GM12801 (cell line): Measurements from ENCODE around the gene SLC35E1.

Source experiments
- TF ChIP-seq, protein P1 (sequence below): IDR thresholded peaks from one replicate; pipeline ENCODE4 v1.5.1; 2011; ENCODE audit warnings: control low read depth; ENCODE audit not compliant: insufficient read length; ENCODE audit errors: extremely low read depth

SLC35E1 gene

DNA sequence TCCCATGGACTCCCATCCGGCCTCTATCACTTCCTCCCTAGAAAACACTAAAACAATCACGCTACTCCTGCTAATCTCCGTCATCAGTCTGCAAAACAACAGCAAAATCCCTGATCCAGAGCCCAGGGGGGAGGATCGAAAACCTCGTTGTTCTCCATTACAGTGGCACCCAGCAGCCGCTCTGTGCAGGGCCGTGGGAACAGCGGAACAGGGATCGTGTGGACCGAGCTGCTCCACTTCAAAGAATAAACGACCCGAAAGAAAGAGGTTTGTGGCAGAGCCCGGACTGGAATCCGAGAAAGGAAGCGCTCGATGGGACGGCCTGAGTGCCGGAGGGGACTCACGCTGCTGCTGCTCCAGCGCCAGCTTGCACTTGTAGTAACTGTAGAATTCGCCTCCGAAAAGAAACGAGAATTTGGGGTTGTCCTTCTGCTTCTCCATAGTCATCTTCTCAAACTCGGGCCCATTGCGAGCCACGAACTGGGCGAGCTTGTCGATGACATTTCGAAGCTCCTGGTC, 30.6 kb downstream of the SLC35E1 start:
- TF ChIP-seq, protein P1, sequence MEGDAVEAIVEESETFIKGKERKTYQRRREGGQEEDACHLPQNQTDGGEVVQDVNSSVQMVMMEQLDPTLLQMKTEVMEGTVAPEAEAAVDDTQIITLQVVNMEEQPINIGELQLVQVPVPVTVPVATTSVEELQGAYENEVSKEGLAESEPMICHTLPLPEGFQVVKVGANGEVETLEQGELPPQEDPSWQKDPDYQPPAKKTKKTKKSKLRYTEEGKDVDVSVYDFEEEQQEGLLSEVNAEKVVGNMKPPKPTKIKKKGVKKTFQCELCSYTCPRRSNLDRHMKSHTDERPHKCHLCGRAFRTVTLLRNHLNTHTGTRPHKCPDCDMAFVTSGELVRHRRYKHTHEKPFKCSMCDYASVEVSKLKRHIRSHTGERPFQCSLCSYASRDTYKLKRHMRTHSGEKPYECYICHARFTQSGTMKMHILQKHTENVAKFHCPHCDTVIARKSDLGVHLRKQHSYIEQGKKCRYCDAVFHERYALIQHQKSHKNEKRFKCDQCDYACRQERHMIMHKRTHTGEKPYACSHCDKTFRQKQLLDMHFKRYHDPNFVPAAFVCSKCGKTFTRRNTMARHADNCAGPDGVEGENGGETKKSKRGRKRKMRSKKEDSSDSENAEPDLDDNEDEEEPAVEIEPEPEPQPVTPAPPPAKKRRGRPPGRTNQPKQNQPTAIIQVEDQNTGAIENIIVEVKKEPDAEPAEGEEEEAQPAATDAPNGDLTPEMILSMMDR = no peak

GRCh38 chr19:16540948-16541347, 31.3 kb downstream of the SLC35E1 start:
- TF ChIP-seq, protein P1 = no peak

DNA sequence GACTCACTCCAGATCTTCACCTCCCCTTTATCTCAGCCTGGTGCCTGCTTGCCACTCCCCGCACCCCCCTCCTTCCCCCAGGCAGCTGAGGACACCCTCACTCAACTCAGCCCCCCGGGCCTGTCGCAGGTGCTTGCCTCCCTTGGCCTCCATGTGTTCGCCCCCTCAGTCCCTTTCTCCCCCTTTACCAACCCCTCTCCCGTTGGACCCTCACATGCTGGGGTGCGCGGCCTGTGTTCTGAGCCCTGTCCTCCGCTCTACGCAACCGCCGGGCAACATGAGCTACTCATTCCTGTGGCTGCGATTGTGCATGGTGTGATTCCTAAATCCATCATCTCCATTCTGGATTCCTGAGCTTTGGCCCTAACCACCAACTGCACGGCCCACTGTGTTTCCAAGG, 35.1 kb downstream of the SLC35E1 start:
- TF ChIP-seq, protein P1 = no peak

DNA sequence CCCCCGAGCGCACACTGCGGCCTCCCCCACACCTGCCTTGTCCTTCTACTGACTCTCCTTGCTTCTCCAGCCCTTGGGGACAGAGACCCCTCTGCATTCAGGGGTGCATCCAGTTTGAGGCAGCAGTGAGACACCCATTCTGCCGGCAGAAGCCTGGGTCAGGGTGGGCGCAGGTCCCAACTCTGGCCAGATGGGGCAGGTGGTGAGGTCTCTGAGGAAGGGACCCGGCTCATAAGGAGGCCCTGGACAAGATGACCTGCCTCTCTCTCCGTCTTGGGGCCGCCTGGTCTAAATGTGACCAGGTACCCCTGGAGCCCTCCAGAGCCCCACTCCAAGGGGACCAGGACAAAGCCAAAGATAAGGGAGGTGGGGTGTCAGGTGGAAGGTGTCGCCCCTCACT, 36.1 kb downstream of the SLC35E1 start:
- TF ChIP-seq, protein P1 = no peak

DNA sequence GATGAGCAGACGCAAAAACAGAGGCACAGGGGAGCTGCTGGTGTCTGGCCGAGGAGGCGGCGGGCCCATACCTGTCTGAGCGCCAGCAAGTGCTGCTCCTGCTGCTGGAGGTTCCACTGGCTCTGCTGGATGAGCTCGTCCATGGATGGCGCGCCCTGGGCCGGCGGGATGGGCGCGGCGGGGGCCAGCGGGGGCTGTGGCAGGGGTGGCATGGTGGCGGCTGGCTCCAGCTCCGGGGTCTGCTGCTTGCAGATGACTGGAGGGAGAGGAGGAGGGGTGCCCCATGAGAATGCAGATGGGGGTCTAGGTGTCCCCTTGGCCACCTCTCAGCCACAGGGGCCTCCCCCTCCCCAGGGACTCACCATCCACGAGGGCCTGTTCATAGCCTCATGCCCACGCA, 36.8 kb downstream of the SLC35E1 start:
- TF ChIP-seq, protein P1 = no peak

- TF ChIP-seq, protein P1 = no peak
These were observed 39.6 kb downstream of the SLC35E1 start for GRCh38 chr19:16532440-16533234.

DNA sequence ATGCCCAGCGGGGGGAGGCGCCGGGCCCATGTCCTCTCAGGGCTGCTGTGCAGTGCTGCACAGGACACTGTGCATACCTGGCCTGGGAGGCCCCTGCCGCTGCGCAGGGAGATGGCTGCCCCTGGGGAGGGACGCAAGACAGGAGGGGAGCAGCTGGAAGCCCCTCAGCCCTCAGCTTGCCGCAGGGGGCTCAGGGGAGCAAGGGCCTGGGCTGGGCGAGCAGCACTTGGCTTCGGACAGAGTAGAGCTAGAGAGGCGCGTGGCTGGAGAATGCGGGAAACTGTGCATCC, 40.9 kb downstream of the SLC35E1 start:
- TF ChIP-seq, protein P1 = no peak
